Measurements from ENCODE around the gene FOXO1.
"Not testable (repeated sequence)": the region's sequence is repeated elsewhere in the genome, so short reads cannot be mapped to it uniquely, and the experiment has no call there.

The FOXO1 gene

GRCh38 chr13:40666045-40666932, at the start of gene FOXO1:
Gene FOXO1, minus strand, starts transcription at chr13:40666641. Its CDS starts 429 bp downstream, at chr13:40666212.
- Mint-ChIP-seq H3K9me3 (ENCODE audit: low read depth) (no peaks in the 10 kb centered on the region), H3K4me1 (ENCODE audit: low read depth) (peaks cover 37% of the 10 kb centered on the region), H3K4me3 (peak within 1 kb of the TSS; percentile 91), H3K27me3 (no peaks in the 10 kb centered on the region), H3K27ac (peak within 1 kb of the TSS; percentile 93), H3K36me3 (no peaks in the 10 kb centered on the region)

- Mint-ChIP-seq H3K9me3 (ENCODE audit: low read depth) (peaks cover 11% of the 10 kb centered on the region), H3K36me3 (peaks cover 33% of the 10 kb centered on the region)
- H3K4me1 Mint-ChIP-seq (ENCODE audit: low read depth); H3K27ac Mint-ChIP-seq; H3K27me3 Mint-ChIP-seq; H3K4me3 Mint-ChIP-seq: not testable (repeated sequence)
Measured at GRCh38 chr13:40714433-40714832, 48.0 kb upstream of the FOXO1 start.

- H3K36me3 Mint-ChIP-seq: peaks cover 17% of the 10 kb centered on the region
- H3K9me3 Mint-ChIP-seq (ENCODE audit: low read depth): peaks cover 21% of the 10 kb centered on the region
- no peaks in the 10 kb centered on the region for H3K27me3 Mint-ChIP-seq
- no peak overlapping the region for H3K4me3 Mint-ChIP-seq
- H3K27ac Mint-ChIP-seq: peak overlapping the region; percentile 74
- peaks cover 28% of the 10 kb centered on the region for H3K4me1 Mint-ChIP-seq (ENCODE audit: low read depth)
Measured at GRCh38 chr13:40706439-40706838, 40.0 kb upstream of the FOXO1 start.

- Mint-ChIP-seq H3K9me3 (ENCODE audit: low read depth) (no peaks in the 10 kb centered on the region), H3K4me3 (no peak overlapping the region), H3K27ac (no peak overlapping the region), H3K36me3 (no peaks in the 10 kb centered on the region), H3K4me1 (ENCODE audit: low read depth) (no peaks in the 10 kb centered on the region), H3K27me3 (no peaks in the 10 kb centered on the region)
Measured at GRCh38 chr13:40697711-40698110, 31.3 kb upstream of the FOXO1 start.

- H3K9me3 Mint-ChIP-seq (ENCODE audit: low read depth): no peaks in the 10 kb centered on the region
- no peak overlapping the region for H3K27ac Mint-ChIP-seq
- H3K36me3 Mint-ChIP-seq: peaks cover 2% of the 10 kb centered on the region
- H3K4me1 Mint-ChIP-seq (ENCODE audit: low read depth): no peaks in the 10 kb centered on the region
- no peak overlapping the region for H3K4me3 Mint-ChIP-seq
- no peaks in the 10 kb centered on the region for H3K27me3 Mint-ChIP-seq
Measured at GRCh38 chr13:40694426-40694825, 28.0 kb upstream of the FOXO1 start.

- no peak overlapping the region for H3K27ac Mint-ChIP-seq
- no peaks in the 10 kb centered on the region for H3K4me1 Mint-ChIP-seq (ENCODE audit: low read depth)
- no peaks in the 10 kb centered on the region for H3K9me3 Mint-ChIP-seq (ENCODE audit: low read depth)
- H3K27me3 Mint-ChIP-seq: no peaks in the 10 kb centered on the region
- peaks cover 2% of the 10 kb centered on the region for H3K36me3 Mint-ChIP-seq
- H3K4me3 Mint-ChIP-seq: no peak overlapping the region
Measured at GRCh38 chr13:40692946-40693345, 26.5 kb upstream of the FOXO1 start.

- Mint-ChIP-seq H3K27me3 (no peaks in the 10 kb centered on the region), H3K9me3 (ENCODE audit: low read depth) (no peaks in the 10 kb centered on the region), H3K4me1 (ENCODE audit: low read depth) (no peaks in the 10 kb centered on the region), H3K27ac (no peak overlapping the region), H3K4me3 (no peak overlapping the region), H3K36me3 (peaks cover 2% of the 10 kb centered on the region)
Measured at GRCh38 chr13:40688781-40689180, 22.3 kb upstream of the FOXO1 start.

GRCh38 chr13:40682449-40683240, 16.2 kb upstream of the FOXO1 start:
- H3K27me3 Mint-ChIP-seq: no peaks in the 10 kb centered on the region
- peak overlapping the region; percentile 76 for H3K27ac Mint-ChIP-seq
- peaks cover 10% of the 10 kb centered on the region for H3K4me1 Mint-ChIP-seq (ENCODE audit: low read depth)
- no peak overlapping the region for H3K4me3 Mint-ChIP-seq
- H3K9me3 Mint-ChIP-seq (ENCODE audit: low read depth): no peaks in the 10 kb centered on the region
- H3K36me3 Mint-ChIP-seq: no peaks in the 10 kb centered on the region

- H3K4me3 Mint-ChIP-seq: no peak overlapping the region
- H3K27me3 Mint-ChIP-seq: no peaks in the 10 kb centered on the region
- no peaks in the 10 kb centered on the region for H3K36me3 Mint-ChIP-seq
- H3K9me3 Mint-ChIP-seq (ENCODE audit: low read depth): no peaks in the 10 kb centered on the region
- H3K4me1 Mint-ChIP-seq (ENCODE audit: low read depth): peaks cover 10% of the 10 kb centered on the region
- peak overlapping the region; percentile 81 for H3K27ac Mint-ChIP-seq
Measured at GRCh38 chr13:40681341-40682146, 15.1 kb upstream of the FOXO1 start.

GRCh38 chr13:40680659-40681323, 14.3 kb upstream of the FOXO1 start:
- H3K9me3 Mint-ChIP-seq (ENCODE audit: low read depth): no peaks in the 10 kb centered on the region
- H3K27ac Mint-ChIP-seq: no peak overlapping the region
- no peak overlapping the region for H3K4me3 Mint-ChIP-seq
- H3K4me1 Mint-ChIP-seq (ENCODE audit: low read depth): peaks cover 10% of the 10 kb centered on the region
- no peaks in the 10 kb centered on the region for H3K36me3 Mint-ChIP-seq
- no peaks in the 10 kb centered on the region for H3K27me3 Mint-ChIP-seq

GRCh38 chr13:40679480-40679985, 13.1 kb upstream of the FOXO1 start:
- Mint-ChIP-seq H3K9me3 (ENCODE audit: low read depth) (no peaks in the 10 kb centered on the region), H3K27me3 (no peaks in the 10 kb centered on the region), H3K4me1 (ENCODE audit: low read depth) (peaks cover 13% of the 10 kb centered on the region), H3K4me3 (no peak overlapping the region), H3K27ac (no peak overlapping the region), H3K36me3 (no peaks in the 10 kb centered on the region)

GRCh38 chr13:40677064-40677463, 10.6 kb upstream of the FOXO1 start:
- Mint-ChIP-seq H3K4me1 (ENCODE audit: low read depth) (peaks cover 24% of the 10 kb centered on the region), H3K27ac (no peak overlapping the region), H3K9me3 (ENCODE audit: low read depth) (no peaks in the 10 kb centered on the region), H3K36me3 (no peaks in the 10 kb centered on the region), H3K4me3 (no peak overlapping the region), H3K27me3 (no peaks in the 10 kb centered on the region)

- Mint-ChIP-seq H3K36me3 (no peaks in the 10 kb centered on the region), H3K27ac (no peak overlapping the region), H3K27me3 (no peaks in the 10 kb centered on the region), H3K9me3 (ENCODE audit: low read depth) (no peaks in the 10 kb centered on the region), H3K4me1 (ENCODE audit: low read depth) (peaks cover 25% of the 10 kb centered on the region), H3K4me3 (no peak overlapping the region)
Measured at GRCh38 chr13:40676007-40676406, 9.6 kb upstream of the FOXO1 start.

- Mint-ChIP-seq H3K27me3 (no peaks in the 10 kb centered on the region), H3K4me1 (ENCODE audit: low read depth) (peaks cover 33% of the 10 kb centered on the region), H3K9me3 (ENCODE audit: low read depth) (no peaks in the 10 kb centered on the region), H3K4me3 (no peak overlapping the region), H3K27ac (peak overlapping the region; percentile 76), H3K36me3 (no peaks in the 10 kb centered on the region)
Measured at GRCh38 chr13:40673414-40673813, 7.0 kb upstream of the FOXO1 start.
